ENCODE results near the gene SCFD2.

SCFD2 gene

DNA sequence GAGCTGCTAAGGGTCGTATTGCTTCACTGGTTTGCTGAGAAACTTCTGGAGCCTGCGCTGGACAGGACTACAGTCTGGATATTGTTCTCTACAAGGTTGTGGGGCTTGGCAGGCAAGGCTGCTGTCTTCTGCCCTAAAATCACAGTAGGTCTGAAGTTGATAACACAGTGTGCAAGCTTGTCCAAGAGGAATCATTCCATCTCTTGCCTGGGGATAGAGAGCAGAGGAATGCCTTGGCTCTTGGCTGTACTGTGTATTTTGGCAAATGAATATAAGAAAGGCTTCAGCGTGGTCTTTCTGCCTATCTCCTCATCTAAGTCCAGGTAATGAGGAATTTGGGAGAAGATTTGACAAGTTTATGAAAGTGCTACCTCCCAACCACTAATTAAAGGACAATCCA lies 513.1 kb downstream of the SCFD2 start:
- H3K4me3 Mint-ChIP-seq: no peak overlapping the region
- H3K9me3 Mint-ChIP-seq: peaks cover 10% of the 10 kb centered on the region
- H3K27ac Mint-ChIP-seq: peak overlapping the region; percentile 0 to 49 (median 44)
- TF ChIP-seq, protein P1, sequence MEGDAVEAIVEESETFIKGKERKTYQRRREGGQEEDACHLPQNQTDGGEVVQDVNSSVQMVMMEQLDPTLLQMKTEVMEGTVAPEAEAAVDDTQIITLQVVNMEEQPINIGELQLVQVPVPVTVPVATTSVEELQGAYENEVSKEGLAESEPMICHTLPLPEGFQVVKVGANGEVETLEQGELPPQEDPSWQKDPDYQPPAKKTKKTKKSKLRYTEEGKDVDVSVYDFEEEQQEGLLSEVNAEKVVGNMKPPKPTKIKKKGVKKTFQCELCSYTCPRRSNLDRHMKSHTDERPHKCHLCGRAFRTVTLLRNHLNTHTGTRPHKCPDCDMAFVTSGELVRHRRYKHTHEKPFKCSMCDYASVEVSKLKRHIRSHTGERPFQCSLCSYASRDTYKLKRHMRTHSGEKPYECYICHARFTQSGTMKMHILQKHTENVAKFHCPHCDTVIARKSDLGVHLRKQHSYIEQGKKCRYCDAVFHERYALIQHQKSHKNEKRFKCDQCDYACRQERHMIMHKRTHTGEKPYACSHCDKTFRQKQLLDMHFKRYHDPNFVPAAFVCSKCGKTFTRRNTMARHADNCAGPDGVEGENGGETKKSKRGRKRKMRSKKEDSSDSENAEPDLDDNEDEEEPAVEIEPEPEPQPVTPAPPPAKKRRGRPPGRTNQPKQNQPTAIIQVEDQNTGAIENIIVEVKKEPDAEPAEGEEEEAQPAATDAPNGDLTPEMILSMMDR (IDR thresholded peaks at IDR 0.05; ENCODE audit: unreplicated experiment in 3 of 3): no peak
- H3K4me1 Mint-ChIP-seq: peaks cover 60% of the 10 kb centered on the region
- no peaks in the 10 kb centered on the region for H3K27me3 Mint-ChIP-seq (ENCODE audit: low read depth)
- H3K36me3 Mint-ChIP-seq (ENCODE audit: low read depth): no peaks in the 10 kb centered on the region

GRCh38 chr4:52852041-52852440 lies 513.8 kb downstream of the SCFD2 start:
- Mint-ChIP-seq H3K9me3 (peaks cover 3% of the 10 kb centered on the region), H3K36me3 (ENCODE audit: low read depth) (no peaks in the 10 kb centered on the region), H3K4me3 (no peak overlapping the region), H3K27ac (peak overlapping the region in 2 of 3 experiments; percentile 44 to 49), H3K27me3 (ENCODE audit: low read depth) (no peaks in the 10 kb centered on the region), H3K4me1 (peaks cover 63% of the 10 kb centered on the region)
- TF ChIP-seq, protein P1 (IDR thresholded peaks at IDR 0.05; ENCODE audit: unreplicated experiment in 3 of 3): no peak

- TF ChIP-seq, protein P1 (IDR thresholded peaks at IDR 0.05; ENCODE audit: unreplicated experiment in 3 of 3): no peak
- H3K36me3 Mint-ChIP-seq (ENCODE audit: low read depth): no peaks in the 10 kb centered on the region
- H3K9me3 Mint-ChIP-seq: no peaks in the 10 kb centered on the region
- H3K4me1 Mint-ChIP-seq: peaks cover 64% of the 10 kb centered on the region
- H3K27ac Mint-ChIP-seq: peak overlapping the region in 2 of 3 experiments; percentile 34 to 74
- H3K4me3 Mint-ChIP-seq: no peak overlapping the region
- H3K27me3 Mint-ChIP-seq (ENCODE audit: low read depth): no peaks in the 10 kb centered on the region
Measured at GRCh38 chr4:52850406-52851124, 515.3 kb downstream of the SCFD2 start.

DNA sequence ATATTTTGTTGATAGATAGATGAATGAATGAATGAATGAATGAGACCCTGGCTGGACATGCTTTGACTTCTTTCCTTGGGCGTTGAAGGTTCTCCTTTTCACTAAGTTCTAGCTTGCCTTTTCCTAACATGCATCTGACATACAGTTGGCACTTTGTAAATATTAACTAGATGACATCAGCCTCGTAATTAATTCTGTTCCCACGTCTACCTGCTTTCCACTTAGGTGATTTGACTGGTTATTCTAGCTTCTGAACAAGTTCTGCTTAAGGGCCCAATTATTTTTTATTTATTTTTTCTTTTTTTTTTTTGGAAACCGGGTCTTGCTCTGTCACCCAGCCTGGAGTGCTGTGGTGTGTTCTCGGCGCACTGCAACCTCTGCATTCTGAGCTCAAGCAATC lies 517.6 kb downstream of the SCFD2 start:
- TF ChIP-seq, protein P1 (IDR thresholded peaks at IDR 0.05; ENCODE audit: unreplicated experiment in 3 of 3): no peak
- H3K9me3 Mint-ChIP-seq: no peaks in the 10 kb centered on the region
- no peaks in the 10 kb centered on the region for H3K27me3 Mint-ChIP-seq (ENCODE audit: low read depth)
- H3K36me3 Mint-ChIP-seq (ENCODE audit: low read depth): no peaks in the 10 kb centered on the region
- no peak overlapping the region for H3K4me3 Mint-ChIP-seq
- peak overlapping the region; percentile 63 to 70 (median 63) for H3K27ac Mint-ChIP-seq
- H3K4me1 Mint-ChIP-seq: peaks cover 53% of the 10 kb centered on the region

DNA sequence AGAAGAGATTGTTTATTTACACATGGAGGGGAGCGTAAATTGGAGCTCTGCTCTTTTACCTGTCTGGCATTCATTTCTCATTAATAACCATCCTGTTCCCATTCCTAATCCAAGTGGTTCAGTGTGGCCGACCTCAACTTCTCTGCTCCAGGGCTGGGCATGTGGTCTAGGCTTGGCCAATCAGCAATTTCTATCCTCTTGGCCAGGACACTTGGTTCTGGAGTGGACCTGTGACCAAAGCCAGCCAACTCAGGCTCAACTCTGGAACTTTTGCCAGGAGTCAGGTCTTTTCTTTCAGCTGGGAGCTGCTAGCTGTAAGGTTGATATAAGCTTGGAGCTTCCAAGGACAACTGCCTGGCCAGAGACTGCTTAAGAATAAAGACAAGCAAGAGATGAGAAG lies 519.4 kb downstream of the SCFD2 start:
- Mint-ChIP-seq H3K4me3 (no peak overlapping the region), H3K9me3 (no peaks in the 10 kb centered on the region), H3K27ac (peak overlapping the region in 2 of 3 experiments; percentile 24 to 25), H3K36me3 (ENCODE audit: low read depth) (no peaks in the 10 kb centered on the region), H3K27me3 (ENCODE audit: low read depth) (no peaks in the 10 kb centered on the region), H3K4me1 (peaks cover 59% of the 10 kb centered on the region)
- TF ChIP-seq, protein P1 (IDR thresholded peaks at IDR 0.05; ENCODE audit: unreplicated experiment in 3 of 3): no peak

- peak overlapping the region in 2 of 3 experiments; percentile 18 to 96 for H3K27ac Mint-ChIP-seq
- no peaks in the 10 kb centered on the region for H3K9me3 Mint-ChIP-seq
- peaks cover 61% of the 10 kb centered on the region for H3K4me1 Mint-ChIP-seq
- no peaks in the 10 kb centered on the region for H3K27me3 Mint-ChIP-seq (ENCODE audit: low read depth)
- TF ChIP-seq, protein P1 (IDR thresholded peaks at IDR 0.05; ENCODE audit: unreplicated experiment in 3 of 3): no peak
- H3K4me3 Mint-ChIP-seq: no peak overlapping the region
- no peaks in the 10 kb centered on the region for H3K36me3 Mint-ChIP-seq (ENCODE audit: low read depth)
Measured at GRCh38 chr4:52844596-52844995, 521.3 kb downstream of the SCFD2 start.

Data from nephron (organoid).